Ureter (tissue), 1 donor: Measurements from ENCODE around the gene ADRA2A. TPM values are rescaled to one million over a fixed set of nuclear protein-coding genes. Genes with fewer than 3 reads are reported as not detected.

Experiments
- DNase-seq: peaks from one replicate; pipeline ENCODE4 v3.0.0-alpha.2; 2020; ENCODE audit warnings: low spot score
- total RNA-seq: library from RNA; stranded (reverse); gene quantifications from one replicate; pipeline ENCODE4 v1.2.4, GENCODE V29; 2023
- donor health status: DM: yes; HTN: yes; CAD: no.

The ADRA2A gene
- total RNA-seq, 1 donor from 2014 or later = 7.2 TPM

DNA sequence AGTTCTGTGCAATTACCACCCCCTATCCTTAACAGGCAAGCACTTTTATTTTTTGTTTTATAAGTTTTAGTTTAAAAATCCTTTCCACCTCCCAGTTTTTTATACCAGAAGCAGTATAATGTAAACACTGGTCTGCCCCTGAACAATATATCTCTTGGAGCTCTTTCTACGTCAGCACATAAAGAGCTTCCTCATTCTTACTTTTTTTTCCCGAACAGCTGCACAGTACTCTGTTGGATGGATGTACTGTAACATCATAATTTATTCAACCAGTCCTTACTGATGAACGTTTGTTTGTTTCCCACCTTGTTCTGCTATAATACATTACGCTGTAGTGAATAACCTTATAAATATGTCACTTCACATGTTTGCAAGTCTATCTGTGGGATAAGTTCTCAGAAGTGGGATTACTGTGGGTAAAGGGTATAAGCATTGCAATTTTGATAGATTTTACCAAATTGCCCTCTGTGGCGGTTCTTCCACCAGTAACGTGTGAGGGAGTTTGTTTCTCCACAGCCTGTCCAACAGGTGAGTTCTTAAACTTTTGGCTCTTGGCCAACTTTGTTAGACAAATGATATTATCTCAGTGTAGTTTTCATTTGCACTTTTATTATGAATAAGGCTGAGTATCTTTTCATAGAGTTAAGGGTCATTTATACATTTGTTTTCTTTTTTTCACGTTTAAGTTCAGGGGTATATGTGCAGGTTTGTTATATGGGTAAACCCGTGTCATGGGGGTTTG, 32.8 kb downstream of the ADRA2A start:
- DNase-seq = no peak

DNA sequence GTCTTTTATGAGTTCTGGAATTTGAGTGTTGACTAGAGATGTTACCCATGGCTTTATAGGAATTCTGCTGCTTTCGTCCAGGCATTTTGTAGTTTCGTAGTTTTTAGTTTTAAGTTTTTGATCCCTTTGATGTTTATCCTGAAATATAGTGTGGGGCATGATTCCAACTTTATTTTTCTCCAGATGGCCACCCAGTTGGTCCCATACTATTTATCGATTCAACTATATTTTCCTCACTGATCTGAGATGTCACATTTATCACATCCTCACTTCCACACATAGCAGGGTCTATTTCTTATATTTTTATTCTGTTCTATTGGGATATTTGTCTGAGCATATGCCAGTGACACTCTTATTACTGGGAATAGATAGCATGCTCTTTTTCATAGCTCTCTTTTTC, 33.9 kb downstream of the ADRA2A start:
- no peak for DNase-seq

DNA sequence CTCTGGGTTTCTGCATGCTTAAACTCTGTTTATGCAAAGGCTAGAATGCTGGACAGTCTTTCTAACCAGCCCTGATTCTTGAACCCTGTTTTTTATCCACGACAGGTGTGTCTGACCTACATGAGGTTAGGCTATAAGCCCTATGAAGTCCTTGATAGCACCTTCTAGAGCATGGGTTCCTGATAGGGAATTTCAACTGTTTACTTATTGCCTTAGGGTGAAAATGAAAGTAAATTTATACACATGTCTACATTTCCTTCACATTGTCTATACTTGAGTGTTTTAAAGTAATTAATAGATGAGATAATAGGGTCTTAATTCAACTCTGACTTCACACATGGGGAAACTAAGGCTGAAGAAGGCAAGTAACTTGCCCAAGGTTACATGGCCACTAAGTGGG, 35.5 kb downstream of the ADRA2A start:
- DNase-seq = no peak

DNA sequence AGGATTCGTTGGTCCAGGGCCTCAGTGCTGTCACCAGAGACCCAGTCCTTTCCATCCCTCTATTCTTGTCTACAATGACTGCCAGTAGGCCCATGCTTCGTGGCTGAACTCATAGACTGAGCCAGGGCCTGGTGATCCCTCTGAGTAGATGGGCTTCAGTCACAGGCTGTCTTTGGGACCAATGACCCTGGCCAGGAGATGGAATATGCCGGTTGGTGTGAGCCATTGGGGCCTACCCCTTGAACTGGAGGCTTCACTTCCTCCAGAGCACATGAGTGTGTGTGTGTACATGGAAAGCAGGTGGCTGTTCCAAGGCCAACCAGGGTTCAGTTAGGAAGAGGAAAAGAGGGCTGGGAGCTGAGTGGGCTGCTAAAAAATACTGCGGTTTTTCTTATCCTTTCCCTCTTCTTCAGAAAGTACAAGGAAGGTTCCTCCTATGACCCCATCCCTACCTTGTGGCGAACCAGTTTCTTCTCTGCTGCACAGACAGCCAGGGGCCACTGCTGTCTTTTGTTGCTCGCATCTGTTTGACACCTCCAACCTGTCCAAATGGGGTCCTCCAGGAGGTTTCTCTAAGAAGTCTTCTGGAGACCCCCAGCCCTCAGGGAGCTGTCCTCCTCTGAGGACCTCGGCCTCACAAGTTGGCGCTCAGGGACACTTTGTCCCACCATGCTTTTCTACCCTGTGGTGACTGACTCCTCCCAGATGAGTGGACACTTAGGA, 36.6 kb downstream of the ADRA2A start:
- DNase-seq = no peak

DNA sequence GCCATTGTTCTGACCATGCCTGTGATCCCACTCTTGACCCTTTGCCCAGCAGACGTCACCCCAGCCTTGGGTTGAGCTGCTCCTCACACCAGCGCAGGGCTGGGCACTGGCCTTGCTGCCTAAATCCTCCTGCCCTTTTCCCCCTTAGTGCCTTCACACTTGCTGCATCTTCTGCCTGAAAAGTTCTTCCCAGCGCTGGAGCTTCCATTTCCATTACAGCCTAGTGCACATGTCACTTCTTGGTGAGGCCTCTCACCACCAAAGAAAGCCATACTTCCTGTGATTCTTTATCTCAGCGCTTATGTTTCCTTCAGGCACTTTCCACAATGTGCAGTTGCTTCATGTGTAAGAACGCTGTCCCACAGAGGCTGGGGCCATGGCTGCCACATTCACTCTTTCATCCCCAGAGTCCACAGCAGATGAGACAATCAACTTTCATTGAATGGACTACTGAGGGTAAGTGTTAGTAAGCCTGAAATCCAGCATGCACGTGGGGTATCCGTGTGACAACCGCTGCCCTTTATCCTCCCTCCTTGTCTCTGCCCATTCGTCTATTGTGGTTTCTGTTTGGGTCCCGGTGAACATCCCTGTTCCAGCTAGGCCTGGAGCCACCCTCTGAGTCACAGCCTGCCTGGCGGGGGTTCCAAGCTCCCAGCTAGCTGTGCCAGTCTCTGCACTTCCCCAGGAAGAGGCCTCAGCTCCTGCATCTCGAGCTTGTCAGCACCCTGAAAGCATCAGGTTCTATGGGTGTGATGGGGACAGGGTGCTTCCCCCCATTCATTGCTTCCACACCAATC, 37.3 kb downstream of the ADRA2A start:
- no peak for DNase-seq

DNA sequence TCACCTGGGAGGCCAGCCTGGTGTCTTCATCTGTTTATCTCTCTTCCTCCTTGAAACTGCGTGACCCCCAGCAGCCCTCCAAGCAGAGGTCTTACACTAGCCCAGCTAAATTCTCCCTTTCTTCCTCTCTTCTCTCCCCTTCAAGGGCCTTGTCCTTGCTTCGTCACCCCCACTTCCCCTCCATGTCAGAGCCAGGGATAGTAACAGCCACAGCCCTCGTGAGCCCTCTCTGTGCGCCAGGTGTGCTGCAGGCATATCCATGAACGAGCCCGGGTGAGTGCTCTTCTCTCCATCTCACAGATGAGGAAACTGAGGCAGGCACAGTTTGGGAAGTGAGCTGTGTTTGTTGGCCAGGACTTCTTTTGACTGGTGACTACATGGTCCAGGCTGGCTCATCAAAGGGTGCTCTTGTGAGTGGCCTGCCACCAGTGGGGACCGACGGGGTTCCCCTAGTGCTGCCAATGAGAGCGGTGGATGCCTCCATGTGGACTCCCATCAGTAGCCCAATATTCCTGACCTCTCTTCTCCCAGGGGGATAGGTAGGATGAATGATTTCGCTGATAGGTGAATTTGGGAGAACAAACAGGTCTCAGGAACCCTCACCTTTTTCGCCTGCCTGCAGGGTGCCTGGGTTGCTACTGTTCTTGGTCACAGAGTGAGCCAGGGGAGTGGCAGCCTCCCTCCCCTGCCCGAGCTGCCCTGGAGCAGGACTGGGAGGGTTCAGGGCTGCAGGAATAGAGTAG, 38.1 kb downstream of the ADRA2A start:
- DNase-seq = no peak

DNA sequence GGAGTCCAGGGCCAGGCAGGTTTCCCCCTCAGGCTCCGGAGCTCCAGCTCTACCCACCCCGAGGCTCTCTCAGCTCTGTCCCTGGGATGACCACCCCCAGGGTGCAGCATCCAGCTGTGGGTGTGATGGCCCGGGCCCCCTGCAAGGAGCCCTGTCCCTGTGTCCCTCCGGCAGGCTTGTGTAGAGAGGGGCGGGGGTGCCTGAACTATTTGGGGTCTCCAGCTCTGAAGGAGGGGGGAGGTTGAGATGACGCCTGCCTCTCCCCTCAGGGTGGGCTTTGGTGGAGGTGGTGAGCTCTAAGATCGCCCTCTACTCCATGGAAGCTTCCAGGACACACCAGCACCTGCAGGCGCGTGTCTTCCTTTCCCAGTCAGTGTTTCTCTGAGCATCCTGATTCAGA, 39.4 kb downstream of the ADRA2A start:
- no peak for DNase-seq

DNA sequence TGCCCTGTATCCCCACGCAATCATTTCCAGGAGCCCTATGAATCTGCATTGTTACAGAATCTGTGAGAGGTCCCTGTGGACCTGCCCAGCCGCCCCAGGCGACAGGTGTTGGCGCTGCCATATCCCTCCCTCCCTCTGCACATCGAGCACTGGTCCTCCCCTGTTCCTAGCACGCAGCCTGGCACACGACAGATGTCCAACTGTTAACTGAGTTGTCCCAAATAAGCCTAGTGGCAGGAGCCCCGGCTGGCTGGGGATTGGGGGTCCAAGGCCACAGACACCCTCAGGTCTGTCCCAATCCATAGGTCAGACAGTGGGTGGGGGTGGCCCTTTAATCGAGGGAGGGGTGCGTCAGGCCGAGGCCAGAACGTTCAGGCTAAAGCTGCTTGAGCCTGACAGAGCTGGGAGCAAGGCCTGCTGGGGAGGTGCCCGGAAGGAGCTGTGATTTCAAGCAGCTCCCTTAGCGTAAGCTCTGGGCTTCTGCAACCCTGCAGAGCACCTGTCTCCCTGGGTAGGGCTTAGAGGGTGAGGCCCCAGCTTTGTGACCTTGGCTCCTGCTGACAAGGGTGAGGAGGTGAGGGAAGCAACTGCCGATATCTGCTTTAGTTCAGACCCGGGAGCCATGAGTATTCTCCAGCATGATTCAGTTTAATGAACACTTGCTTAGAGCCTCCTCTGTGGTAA, 40.1 kb downstream of the ADRA2A start:
- no peak for DNase-seq

DNA sequence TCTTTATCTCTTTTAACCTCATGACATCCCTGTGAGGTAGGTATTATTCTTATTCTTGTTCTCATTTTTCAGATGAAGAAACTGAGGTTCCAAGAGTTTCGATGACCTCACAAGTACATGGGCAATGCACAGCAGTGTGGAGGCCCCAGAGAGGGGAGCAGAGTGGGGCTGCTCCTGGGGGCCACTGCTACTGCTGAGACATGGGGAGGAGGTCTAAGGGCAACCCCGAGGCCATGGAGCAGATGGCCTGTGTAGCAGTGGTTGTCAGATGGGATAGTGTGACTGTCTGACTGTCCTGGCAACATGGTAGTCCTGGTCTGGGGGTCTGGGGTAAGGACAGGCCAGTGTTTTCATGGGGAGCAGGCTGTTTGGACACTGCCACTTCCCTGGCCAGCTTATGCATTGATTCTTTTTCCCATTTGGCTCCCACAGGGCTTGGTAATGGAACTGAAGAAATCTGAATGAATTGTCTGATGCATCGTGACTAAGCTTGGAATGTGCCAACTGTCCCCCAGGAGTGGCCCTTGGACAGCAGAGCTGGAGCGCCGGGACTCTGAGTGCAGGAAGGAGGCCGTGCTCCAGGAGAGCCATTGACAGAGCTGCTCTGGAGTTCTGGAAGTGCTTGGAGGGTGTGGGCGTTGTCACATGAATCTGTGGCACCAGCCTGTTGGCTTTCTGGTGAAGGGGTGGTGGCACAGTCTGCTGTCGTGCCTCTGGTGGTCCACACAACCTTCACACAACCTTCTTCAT, 40.9 kb downstream of the ADRA2A start:
- DNase-seq = peak; percentile 32

DNA sequence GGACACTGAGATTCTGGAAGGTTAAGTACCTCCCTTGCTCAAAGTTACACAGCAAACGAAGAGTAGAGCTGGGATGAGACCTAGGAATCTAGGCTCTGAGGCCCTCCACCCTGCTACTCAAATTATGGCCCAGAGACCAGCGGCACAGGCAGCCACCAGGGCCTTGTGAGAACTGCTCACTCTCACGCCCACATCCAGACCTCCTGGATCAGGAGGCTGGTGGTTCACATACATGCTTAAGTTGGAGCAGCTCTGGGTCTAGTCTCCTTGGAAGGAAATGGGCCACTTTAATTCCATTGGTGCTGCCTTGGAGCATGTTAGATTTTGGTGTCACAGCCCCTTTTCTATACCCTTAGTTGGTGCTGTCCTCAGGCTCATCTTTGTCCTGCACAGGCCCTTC, 41.9 kb downstream of the ADRA2A start:
- no peak for DNase-seq

DNA sequence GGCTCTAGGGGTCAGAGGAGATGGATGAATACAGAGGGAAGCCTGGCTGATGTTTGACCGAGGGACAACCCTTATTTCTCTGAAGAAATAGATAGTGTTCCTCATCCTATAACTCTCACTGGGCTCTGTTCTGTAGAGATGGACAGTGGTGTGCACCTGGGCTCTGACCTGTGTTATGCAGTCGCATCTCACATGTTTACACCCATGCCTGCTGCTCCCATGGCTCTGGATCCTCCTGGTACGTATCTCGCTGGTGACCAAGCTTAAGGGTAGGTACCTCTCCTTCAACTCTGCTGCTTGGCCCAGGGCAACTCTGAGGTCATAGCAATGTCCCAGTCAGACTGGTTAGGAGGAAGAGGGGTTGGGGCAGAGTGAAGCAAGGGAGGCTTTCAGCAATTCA, 42.8 kb downstream of the ADRA2A start:
- no peak for DNase-seq

DNA sequence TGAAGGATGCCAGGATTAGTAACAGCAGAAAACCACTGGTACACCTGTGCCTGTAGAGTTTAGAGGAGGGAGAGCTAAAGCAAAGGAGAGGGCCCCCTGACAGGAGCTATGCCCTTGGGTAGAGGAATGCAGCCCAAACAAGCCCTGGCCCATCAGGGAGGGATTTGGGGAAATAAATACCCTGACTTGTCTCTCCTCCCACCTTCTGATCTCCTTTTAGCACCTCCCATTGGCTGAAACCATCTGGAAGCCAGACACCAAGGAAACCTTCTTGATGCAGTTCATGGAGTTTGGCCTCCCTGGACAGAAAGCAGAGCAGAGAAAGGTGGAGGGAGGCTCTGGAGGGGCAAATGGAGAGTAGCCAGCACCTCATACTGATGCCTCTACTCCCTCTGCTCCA, 45.3 kb downstream of the ADRA2A start:
- no peak for DNase-seq

DNA sequence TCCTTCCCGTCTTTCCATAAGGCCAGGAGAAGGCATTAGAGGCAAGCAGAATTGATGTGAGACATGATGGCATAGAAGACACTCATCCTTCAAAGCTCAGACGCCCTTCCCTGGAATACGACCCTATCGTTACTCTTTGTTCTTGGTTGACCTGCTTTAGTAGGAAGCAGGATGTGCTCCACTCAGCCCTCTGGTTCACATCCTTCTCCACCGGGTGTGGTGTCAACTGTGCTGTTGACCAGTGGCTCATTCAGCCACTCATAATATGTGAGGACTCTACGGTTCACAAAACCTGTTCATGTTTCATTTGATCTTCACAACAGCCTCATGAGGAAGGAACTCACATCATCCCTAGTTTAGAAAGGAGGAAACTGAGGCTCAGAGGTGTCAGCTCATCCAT, 47.1 kb downstream of the ADRA2A start:
- no peak for DNase-seq

DNA sequence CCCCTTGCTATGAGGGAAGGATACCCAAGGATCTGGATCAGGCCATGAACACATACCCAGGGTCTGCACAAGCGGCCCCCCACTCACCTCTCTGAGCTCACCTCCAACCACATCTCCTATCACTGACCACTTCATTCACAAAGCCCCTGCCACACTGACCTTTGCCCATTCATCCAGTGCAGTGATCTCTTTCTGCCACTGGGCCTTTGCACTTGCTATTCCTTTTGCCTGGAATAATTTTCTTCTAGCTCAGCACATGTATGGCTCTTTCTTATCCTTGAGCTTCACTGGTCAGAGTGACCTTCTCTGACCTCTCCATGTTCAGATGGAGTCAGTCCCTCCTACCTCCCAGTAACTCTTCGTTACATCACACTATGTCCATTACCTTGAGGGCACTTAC, 48.3 kb downstream of the ADRA2A start:
- no peak for DNase-seq

DNA sequence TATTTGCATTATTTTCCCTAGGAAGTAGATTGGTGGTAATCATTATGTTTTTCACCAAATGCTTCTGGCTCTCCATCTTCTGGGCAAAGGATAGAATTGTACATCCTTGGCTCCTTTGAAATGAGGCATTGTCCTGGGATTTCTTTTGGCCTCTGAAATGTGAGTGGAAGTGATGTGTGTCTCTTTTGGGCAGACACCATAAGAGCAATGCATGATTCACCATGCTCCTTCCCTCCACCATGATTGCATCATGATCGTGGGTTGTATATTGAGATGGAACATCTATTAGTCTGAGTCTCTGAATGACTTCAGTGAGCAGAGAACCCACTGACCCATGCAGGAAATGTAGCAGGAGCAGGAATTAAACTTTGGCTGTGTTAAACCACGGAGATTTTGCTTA, 49.2 kb downstream of the ADRA2A start:
- DNase-seq = no peak

DNA sequence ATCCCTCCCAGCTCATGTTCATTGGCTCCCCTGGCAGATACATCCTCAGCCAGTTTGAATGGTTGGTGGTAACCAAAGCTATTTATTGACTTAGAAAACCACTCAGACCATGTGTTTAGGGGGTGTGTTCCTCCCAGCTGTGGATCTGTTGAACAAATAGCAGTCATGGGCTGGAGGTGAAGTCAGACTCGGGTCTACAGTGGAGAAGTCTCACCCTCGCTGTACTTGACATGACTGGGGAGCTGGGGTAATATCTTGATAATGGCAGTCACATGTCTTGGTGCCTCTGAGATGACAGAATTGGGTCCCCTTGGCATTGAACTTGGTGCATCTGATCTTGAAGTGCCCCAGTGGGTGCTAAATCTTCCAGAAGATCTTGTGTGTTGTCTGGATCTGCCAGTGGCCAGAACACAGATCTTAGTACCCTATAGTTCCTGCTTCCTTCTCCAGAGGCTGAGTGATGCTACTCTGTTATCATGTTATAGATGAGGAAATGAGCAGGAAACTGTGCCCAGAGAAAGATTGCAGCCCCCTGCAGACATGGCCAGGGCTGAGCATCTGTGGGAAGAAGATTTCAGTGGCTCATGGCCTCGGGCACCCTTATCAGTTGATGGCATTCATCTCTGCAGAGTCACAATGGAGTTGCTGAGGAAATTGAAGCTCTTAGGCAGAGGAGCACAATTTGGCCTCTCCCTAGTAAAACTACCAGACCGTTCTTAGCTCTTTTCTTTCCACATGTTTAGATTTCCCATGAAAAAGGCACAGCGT, 50.4 kb downstream of the ADRA2A start:
- no peak for DNase-seq

DNA sequence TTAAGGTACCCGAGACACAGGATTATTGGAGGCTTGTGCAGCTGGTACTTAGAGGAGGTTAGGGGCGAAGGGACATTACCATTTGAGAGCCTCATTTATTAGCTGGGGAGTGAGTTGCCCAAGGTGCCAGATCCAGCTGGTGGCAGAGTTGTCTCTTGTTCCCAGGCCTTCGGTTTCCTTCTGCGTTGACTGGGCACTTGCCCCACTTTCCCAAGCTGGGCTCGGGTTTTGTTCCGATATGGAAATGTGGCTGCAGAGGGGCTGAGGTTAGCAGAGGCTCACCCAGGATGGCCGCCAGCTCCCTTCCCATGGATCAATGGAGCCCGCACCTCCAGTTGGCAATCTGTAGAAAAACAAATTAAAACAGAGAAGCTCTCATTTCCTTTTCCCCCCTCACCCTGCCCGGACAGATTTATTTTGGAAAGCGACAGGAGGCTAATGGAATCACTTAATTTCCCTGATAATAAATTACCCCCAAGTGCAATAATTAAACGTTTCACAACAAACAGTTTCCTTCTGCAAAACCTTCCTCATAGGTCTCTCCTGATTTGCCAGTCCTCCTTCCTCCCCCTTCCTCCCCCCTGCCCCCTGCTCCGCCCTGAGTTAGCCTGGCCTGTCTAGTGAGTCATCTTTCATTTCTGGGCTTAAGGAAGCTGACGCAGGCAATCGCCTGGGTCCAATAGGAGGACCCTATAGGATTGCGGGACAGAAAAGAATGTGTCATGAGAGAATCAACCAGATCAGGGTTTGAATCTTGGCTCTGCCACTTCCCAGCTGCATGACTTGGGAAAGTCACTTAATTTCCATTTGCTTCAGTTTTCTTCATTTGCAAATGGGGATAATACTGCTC, 51.7 kb downstream of the ADRA2A start:
- peak; percentile 59 for DNase-seq

DNA sequence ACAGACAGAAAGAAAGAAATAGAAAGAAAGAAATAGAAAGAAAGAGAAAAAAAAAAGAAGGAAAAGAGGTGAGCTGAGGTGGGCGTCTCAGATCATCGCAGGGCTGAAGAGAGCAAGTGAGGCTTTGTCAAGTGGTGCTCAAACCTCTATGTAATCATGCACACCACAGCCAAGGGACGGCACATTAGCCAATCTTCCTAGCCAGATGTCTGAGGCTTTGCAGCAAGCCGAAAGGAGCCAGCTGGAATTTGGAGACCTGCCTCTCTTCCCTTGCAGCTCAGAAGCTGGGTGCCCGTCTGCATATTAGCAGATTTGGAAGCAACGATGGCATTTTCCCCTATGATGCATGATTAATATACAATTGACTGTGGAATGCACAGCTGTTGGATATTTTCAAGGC, 52.5 kb downstream of the ADRA2A start:
- no peak for DNase-seq

DNA sequence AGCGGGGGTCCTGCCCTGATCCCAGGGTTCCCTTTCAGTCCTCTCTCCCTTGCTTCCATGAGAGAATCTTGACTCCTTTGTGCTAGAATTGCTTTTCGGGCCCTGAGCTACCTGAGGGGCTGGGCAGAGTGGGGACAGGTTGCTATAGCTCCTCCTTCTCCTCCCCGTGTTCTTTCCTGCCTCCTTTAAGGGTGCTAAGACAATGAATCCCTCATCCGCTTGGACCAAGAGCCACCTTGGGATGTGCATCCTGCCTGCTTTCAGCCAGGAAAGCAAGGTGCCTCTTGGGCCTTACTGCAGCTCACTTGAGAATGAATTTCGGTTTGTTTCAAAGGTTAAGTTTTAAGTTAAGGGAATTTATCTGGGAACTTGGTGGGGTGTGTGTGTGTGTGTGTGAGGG, 53.6 kb downstream of the ADRA2A start:
- DNase-seq = no peak
